C1 segment of cervical spinal cord (tissue), 14 donors: Measurements from ENCODE around the gene AGBL1.

ENCODE experiments used
- DNase-seq, 14 donors: peaks; one replicate each; lab custom pipeline; 2025; lab: John Stamatoyannopoulos, UW

Gene AGBL1

GRCh38 chr15:86162641-86163040, 83.0 kb downstream of the AGBL1 start:
- no peak for DNase-seq

DNA sequence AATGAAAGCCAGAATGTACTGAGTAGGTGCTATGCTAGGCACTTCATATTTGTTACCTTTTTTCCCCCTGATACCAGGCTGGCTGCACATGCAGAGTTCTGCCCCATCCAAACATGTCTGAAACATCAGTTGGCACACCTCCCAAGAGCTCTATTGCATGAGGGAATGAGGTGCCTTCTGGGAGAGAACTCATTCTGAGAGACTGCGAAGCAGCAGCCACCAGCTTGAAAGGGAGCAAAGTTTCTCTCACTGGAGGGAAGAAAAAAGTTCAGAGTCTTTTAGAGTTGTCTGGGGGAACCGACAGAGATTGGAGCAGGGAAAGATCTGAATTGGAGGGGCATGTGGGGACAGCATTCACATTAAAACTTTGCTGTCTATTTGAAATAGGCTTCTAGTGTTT, 84.1 kb downstream of the AGBL1 start:
- peak in 1 of 14 donors; percentile 7 for DNase-seq

DNA sequence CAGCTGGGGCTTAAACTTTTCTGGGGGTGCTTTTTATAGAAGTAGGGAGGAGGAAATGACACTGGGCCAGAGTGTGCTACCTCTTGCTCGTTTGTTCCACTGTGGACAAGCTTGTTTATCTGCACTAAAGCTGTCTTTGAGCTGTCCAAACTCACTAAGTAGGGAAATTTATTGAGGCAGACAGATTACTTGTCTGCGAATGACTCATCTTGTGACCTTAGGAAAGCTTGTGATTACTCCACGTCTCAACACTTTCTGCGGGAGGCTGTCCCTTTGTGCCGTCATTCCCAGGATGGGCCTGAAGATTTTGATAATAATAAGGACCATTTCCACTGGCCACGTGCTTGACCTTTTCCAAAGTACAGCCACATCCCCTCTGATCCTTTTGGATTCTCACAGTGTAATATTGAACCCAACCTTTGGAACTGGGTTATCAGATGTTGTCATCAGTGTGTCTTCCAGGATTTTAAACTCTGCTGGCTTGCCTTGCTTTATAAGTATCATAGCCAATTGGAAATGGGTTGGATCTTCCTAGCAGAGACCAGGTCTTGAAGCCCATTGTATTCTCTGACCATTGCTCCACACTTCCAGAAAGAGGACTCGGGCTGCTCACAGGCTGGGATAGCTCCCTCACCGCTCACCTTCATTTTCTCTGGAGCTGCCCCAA, 84.7 kb downstream of the AGBL1 start:
- no peak for DNase-seq

GRCh38 chr15:86165265-86166211, 85.9 kb downstream of the AGBL1 start:
- DNase-seq, result no peak

GRCh38 chr15:86167841-86168240, 88.2 kb downstream of the AGBL1 start:
- no peak for DNase-seq

- no peak for DNase-seq
These were observed 99.2 kb downstream of the AGBL1 start for GRCh38 chr15:86178845-86179244.

DNA sequence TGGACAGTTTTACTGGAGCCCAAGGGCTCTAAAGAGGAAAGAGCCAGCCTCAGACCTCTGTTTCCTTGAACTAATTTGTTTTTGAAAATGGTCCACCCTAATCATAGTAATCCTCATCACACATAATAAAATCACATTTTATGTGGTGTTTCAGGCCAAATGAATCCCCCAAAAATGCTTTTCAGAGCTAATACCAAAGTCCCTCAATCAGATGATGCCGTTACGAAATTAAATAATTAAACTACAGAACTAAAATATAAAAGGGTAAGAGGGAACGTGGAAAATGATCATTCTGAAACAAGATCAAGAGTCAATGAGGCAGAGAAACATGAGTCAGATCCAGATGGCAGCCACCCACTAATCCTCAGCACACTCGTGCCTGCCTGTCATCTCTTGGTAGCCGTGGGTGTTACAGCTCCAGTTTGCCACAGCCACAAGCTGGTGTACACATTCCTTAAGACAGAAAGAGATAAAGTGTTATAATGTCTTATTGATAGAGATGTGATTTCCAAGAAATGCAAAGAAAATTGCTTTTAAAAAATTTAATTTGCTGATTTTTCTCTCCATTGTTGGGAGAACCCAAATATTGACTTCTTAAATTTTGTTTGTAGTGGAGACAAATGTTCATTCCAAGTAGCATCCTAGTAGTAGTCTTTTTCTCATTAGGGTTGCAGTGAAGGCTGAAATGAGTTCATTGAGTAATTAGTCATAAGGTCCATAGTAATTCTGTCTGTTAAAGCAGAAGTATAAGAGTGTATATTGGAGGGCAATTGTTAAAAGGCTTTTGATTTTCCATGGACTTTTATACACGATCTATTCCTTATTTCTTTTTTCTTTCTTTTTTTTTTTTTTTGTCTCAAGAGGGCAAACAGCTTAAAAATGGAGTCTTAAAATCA, 104.2 kb downstream of the AGBL1 start:
- DNase-seq, result peak in 1 of 14 donors; percentile 89

DNA sequence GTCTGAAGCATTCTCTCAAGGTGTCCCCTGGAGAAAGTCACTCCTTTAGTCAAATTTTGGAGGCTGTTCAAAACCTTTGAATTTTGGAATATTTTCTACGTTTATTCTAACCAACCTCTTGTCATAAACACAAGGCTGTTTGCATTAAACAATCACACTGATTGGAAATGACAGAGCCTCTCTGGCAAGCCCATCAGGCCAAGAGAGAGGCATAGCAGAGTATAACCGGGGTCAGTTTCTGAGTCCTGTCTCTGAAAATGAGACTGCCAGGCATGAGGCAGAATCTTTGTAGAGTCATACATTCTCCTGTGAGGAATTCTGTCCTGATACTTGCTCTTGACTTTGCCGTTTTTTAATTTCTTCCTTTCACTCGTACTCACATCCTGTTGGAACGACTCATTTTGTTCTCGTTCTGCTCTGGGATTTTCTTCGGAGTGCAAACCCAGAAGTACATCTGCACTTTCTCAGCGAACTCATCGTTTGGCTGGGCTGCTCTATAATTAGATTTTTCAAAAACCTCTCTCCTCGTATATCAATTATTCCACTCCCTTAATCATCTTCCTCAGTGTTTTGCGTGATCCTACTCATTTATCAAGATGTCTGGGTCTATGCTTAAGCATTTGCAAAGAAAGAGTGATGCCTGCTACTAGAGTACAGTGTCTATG, 114.2 kb downstream of the AGBL1 start:
- DNase-seq, result no peak

DNA sequence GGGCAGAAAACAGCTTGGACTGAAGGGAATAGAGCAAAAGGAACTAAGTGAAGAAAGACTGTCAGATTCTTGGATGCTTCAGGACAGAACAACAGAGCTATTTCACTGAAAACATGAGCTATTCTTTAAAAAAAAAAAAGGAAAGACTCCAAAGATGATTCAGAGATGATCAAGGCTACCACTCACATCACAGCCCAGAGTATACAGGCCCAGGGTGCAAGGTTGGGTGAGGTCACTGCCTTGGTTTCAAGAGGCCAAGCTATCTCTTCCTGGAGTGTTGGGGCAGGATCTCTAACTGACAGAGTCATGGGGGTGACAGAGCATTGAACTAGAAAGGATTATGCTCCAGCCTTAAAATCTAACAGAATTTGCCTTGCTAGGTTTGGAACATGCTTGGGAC, 118.1 kb downstream of the AGBL1 start:
- DNase-seq, result no peak

DNA sequence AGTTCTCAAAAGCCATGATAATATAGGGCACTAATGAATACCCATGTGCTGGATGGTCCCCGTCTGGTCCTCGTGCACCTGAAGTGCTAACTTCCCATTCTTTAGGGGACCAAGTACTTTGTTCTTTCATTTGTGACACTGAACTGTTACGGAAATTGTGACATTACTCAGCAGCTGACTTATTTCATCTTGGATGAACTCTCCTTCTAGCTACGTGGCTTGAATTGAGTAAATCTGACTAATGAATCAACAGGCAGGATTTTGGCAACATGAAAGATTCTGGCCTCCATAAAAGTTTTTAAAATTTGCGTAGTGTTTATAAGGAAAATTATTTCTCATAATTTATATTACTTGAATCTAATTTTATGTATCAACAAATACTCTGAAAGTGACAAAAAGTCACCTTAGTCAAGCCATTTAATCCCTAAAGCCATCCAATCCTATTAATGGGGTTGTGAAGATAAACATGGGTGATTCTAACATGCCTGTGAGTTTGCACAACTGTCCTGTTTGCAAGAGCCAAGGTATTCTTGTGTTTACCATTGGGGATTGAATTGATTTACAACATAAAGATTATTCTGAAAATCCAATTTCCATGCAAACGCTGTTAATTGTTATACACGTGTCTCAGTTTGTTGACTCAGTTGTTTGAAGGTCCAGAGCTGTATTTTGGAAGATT, 119.9 kb downstream of the AGBL1 start:
- DNase-seq, result no peak

DNA sequence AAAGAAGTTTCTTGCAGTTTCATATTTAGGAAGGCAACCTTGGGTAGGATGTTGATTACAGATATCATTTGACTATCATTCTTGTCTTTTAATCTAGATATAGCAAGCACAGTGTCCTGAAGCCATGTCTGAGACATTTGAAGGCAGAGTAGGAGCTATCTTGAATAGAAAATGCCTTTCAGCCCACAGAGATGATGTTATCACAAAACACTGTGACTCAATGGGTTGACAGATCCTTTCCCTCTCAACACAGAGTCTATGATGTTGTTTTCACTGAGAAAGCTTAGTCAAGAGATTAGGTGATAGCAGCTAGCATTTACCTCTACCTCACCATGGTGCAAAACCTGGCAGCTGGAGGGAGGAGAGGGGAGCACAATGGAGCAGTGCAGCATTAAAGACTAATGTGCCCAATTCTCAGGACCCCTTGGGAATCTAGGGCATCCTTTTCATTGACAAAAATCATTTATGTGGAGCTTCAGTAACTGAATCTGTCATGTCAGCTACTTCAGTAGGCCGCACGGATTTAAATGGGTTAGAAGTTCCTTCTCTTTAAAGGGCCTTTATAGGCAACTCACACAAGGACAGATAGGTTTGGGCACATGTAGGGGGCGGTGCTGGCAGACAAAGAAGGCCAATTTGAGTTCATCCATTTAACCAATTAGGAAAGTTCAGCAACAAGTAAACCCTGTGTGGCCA, 121.8 kb downstream of the AGBL1 start:
- no peak for DNase-seq

DNA sequence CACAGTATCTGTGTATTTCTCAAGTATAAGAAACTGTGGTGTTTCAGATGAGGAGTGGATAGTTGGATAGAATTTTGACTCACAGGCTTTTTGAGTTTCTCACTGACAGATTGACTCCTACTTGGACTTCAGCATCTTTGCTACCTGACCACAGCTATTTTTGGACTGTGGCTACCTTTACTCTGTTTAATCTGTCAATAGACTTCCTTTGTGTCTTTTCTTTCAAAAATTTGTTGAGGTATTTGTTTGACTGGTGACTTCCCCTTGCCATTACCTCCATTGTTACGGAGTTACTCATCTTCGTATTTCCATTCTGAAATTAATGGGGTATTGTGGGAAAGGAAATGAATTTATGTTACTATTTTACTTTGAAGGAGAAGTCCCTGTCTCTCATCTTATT, 123.8 kb downstream of the AGBL1 start:
- DNase-seq, result no peak

DNA sequence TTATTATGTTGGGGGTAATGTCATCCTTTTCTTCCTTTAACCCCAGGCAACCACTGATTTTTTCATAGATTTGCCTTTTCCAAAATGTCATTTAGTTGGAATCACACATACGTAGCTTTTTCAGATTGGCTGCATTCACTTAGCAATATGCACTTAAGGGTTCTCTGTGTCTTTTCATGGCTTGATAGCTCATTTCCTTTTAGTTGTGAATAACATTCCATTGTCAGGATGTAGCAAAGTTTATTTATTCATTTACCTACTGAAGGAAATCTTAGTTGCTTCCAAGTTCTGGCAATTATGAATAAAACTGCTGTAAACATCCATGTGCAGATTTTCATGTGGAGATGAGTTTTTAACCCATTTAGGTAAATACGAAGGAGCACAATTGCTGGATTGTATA, 125.4 kb downstream of the AGBL1 start:
- DNase-seq, result no peak

- DNase-seq, result no peak
These were observed 133.7 kb downstream of the AGBL1 start for GRCh38 chr15:86213420-86213819.

GRCh38 chr15:86213888-86214287, 134.2 kb downstream of the AGBL1 start:
- DNase-seq, result no peak

GRCh38 chr15:86221119-86221518, 141.4 kb downstream of the AGBL1 start:
- DNase-seq, result no peak

DNA sequence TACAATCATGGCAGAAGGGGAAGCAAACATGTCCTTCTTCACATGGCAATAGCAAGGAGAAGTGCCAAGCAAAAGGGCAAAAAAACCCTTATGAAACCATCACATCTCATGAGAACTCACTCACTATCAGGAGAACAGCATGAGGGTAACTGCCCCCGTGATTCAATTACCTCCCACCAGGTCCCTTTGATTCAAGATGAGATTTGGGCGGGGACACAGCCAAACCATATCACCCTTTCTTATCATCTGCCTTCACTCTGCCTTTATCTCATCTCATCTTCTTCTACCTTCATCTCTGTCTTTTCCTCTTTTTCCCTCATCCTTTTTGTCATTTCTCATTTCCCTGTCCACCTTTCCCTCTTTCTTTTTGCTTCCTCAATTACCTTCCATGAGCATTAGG, 149.6 kb downstream of the AGBL1 start:
- DNase-seq, result no peak

DNA sequence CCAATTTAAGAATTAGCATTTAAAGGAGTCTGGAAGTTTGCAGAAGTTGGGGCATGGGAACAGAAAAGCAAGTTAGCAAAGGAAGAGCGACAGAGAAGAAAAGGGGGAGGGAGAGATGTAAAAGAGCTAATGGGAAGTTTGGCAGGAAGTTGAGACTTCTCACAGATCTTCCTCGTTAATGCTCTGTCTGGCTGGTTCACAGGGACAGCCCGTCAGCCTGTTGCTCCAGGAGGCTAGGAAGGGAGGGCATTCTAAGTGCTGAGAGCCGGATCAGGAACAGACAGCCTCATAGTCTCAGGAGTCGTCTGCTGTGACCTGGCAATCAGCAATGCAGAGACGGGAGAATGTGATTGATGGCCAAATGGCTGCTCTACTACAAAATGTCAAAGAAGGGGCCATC, 150.3 kb downstream of the AGBL1 start:
- DNase-seq, result no peak

- peak in 7 of 14 donors; percentile 0 to 63 (median 5) for DNase-seq
These were observed 152.4 kb downstream of the AGBL1 start for GRCh38 chr15:86231864-86232721.
